Left forelimb (tissue), 1 donor: Measurements from ENCODE around the gene OVOL2.
"Not testable (repeated sequence)": the region's sequence is repeated elsewhere in the genome, so short reads cannot be mapped to it uniquely, and the experiment has no call there.

Experiments used
- DNase-seq: peaks from one replicate; pipeline ENCODE4 v3.0.0-alpha.2; 2018; ENCODE audit warnings: low spot score

Gene OVOL2

GRCh38 chr20:18057101-18057993, at the start of gene OVOL2:
TSS of gene OVOL2 (minus strand) at chr20:18057916. CDS start at chr20:18057634, 282 bp downstream.
- no peak for DNase-seq

DNA sequence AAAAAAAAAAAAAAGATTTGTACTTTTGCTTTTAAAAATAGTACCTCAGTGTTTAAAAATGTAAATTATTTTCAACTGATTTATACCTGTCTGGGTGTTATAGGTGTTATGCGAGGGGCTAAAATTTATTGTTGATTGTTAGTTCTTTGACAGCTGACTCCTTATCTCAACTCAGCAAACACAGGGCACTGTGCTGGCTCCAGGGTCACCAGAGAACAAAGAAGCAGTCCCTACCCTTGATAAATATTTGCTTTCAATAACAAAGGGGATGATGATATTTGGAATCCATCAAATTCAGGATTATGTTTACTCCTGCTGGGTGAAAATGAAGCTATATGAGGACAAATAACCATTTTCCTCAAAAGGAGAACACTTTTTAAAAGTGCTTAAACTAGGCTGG, 45.8 kb upstream of the OVOL2 start:
- no peak for DNase-seq

DNA sequence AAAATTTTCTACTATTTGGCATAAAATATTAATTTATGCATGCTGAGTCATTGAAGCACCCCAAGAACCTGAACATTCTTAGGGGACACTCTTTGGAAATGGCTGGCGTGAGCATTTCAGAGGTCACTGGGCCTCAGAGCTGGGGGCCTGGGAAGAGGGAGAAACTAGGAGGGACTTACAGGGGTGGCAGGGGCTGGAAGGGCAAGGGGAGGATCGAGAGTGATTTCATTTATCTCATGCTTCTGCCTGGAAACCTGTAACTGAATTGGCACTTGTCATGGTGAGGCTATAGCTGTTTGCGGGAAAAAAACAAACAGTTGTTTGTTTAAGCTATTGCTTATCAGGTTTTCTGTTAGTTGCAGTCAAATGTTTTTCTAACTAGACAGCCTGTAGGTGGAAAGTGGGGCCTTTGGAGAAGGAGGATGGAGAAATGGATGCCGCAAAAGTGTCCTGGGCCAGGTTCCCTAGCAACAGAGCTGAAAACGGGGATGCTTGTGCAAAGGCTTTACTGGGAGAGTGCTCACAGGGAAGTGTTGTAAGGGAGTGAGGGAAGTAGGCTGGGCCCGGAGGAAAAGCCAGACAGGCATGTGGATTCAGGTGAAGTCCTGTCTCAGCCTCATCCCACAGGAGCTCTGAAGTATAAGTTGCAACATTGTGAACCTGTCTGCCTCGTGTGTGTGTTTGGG, 43.6 kb upstream of the OVOL2 start:
- no peak for DNase-seq

- not testable (repeated sequence) for DNase-seq
These were observed 42.9 kb upstream of the OVOL2 start for GRCh38 chr20:18100569-18100968.

GRCh38 chr20:18094191-18094590, 36.5 kb upstream of the OVOL2 start:
- no peak for DNase-seq

GRCh38 chr20:18093388-18093787, 35.7 kb upstream of the OVOL2 start:
- DNase-seq: no peak

DNA sequence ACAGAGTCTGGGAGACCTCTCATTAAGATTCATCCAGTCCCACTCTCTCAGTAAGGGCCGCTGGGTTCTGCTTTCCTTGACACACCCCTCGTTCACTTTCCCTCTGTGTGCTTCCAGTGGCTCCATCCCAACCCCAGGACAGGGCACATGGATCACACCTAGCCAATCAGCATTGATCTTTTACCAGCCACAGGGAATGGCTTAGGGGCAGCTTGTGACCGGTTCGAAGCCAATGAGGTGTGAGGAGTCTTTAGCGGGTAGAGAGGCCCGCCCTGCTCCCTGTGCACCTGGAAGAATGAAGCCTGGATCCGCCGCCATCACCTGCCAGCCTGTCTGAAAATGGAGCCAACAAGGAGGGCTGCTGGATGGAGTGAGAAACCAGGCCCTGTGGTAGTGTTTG, 35.2 kb upstream of the OVOL2 start:
- no peak for DNase-seq

- DNase-seq: no peak
These were observed 33.9 kb upstream of the OVOL2 start for GRCh38 chr20:18091623-18092022.

GRCh38 chr20:18090477-18090876, 32.8 kb upstream of the OVOL2 start:
- no peak for DNase-seq

- no peak for DNase-seq
These were observed 32.3 kb upstream of the OVOL2 start for GRCh38 chr20:18090044-18090443.

DNA sequence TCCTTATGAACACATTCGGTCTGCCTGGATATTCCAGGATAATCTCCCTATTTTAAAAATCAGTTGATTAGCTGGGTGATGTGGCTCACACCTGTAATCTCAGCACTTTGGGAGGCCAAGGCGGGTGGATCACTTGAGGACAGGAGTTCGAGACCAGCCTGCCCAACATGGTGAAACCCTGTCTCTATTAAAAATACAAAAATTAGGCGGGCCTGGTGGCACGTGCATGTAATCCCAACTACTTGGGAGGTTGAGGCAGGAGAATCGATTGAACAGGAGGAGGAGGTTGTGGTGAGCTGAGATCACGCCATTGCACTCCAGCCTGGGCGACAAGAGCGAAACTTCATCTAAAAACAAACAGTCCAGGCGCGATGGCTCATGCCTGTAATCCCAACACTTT, 31.1 kb upstream of the OVOL2 start:
- DNase-seq: not testable (repeated sequence)

GRCh38 chr20:18088298-18088697, 30.6 kb upstream of the OVOL2 start:
- DNase-seq: not testable (repeated sequence)

DNA sequence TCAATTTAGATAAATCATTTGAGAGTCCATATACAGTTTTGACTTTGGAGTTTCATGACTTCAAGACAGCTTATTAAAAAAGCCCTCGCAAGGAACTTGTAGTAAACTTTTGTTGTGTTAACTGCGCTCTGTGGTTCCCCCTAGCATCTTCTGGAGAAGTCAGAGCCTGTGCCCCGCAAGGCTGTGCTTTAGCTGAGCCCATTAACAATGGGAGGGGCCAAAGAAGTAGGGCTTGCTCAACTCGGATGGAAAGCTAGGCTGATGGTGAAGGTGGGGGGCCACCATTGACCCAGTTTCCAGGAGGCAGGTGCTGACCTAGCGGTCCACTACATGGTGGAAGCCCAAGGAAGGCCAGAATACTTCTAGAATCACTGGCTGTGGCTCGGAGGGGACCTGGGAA, 29.3 kb upstream of the OVOL2 start:
- DNase-seq: no peak

DNA sequence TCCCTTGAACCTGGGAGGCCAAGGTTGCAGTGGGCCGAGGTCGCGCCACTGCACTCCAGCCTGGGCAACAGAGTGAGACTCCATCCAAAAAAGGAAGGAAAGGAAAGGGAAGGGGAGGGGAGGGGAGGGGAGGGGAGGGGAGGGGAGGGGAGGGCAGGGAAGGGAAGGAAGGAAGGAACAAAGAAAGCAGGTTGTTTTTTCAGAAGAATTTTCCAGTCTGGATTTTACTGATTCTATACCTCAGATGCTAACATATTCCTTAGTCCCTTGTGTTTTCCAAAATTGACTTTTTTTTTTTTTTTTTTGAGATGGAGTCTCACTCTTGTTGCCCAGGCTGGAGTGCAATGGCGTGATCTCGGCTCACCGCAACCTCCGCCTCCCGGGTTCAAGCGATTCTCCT, 23.1 kb upstream of the OVOL2 start:
- not testable (repeated sequence) for DNase-seq

GRCh38 chr20:18079756-18080353, 22.1 kb upstream of the OVOL2 start:
- no peak for DNase-seq

DNA sequence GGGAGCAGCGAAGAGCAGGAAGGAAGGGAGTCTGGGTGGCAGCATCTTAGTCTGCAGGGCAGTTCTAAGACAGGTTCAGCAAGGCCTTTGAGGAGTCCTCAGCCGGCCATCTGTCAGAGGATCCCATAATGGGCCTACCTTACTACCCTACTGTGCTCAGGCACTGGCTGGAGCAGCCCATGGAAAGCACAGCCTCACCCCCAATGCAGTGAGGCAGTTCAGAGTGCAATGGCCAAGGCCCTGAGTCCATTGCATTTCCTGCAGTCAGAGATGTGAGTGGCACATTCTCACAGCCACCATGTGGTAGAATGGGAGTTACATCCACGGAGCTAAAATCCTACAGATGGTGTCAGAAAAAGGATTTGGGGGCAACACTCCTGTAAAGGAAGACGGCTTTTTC, 19.4 kb upstream of the OVOL2 start:
- no peak for DNase-seq

DNA sequence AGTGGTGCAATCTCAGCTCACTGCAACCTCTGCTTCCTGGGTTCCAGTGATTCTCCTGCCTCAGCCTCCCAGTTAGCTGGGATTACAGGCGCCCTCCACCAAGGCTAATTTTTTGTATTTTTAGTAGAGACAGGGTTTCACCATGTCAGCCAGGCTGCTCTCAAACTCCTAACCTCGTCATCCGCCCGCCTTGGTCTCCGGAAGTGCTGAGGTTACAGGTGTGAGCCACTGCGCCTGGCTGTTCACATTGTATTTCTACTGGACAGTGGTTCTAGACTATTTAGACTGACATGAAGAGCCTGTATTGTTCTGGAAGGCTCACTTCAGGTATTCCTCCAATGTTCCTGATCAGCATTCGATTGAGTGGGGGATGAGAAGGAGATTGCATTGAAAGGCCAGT, 14.8 kb upstream of the OVOL2 start:
- DNase-seq: no peak

- DNase-seq: no peak
These were observed 9.0 kb upstream of the OVOL2 start for GRCh38 chr20:18066421-18067333.

GRCh38 chr20:18063676-18064075, 6.0 kb upstream of the OVOL2 start:
- DNase-seq: no peak

- no peak for DNase-seq
These were observed 1.9 kb upstream of the OVOL2 start for GRCh38 chr20:18059603-18060002.

- DNase-seq: no peak
These were observed 1.1 kb upstream of the OVOL2 start for GRCh38 chr20:18058661-18059467.
